Type B pancreatic cell (in vitro differentiated cells): ENCODE measurements around the gene ETV7. TPM values are rescaled to one million over a fixed set of nuclear protein-coding genes. Genes with fewer than 3 reads are reported as not detected.

Source experiments
- DNase-seq: peaks from one replicate; pipeline ENCODE4 v3.0.0; 2021; ENCODE audit warnings: mixed read lengths; ENCODE audit not compliant: unreplicated experiment; ENCODE audit errors: extremely low spot score
- H3K27ac Mint-ChIP-seq: 2 replicates; pipeline ENCODE4 v1.8.0; 2021; ENCODE audit warnings: mild to moderate bottlenecking, mixed read lengths
- H3K27me3 Mint-ChIP-seq: 2 replicates; pipeline ENCODE4 v1.8.0; 2021; ENCODE audit warnings: mixed read lengths
- H3K36me3 Mint-ChIP-seq: 2 replicates; pipeline ENCODE4 v1.8.0; 2021; ENCODE audit warnings: mixed read lengths
- H3K4me1 Mint-ChIP-seq: one replicate; pipeline ENCODE4 v1.8.0; 2021; ENCODE audit warnings: mixed read lengths; ENCODE audit not compliant: unreplicated experiment
- H3K4me3 Mint-ChIP-seq: 2 replicates; pipeline ENCODE4 v1.8.0; 2021; ENCODE audit warnings: mild to moderate bottlenecking, mixed read lengths
- H3K9me3 Mint-ChIP-seq: 2 replicates; pipeline ENCODE4 v1.8.0; 2021; ENCODE audit warnings: mixed read lengths
- CTCF ChIP-seq: fragments of 200-600 bp; sonication (generic); conservative IDR thresholded peaks from 2 replicates; pipeline ENCODE4 v1.5.0; 2021; ENCODE audit warnings: antibody characterized with exemption, mild to moderate bottlenecking
- total RNA-seq: library from RNA; stranded (reverse); gene quantifications from 2 replicates; pipeline ENCODE4 v1.2.1, GENCODE V29; 2021; ENCODE audit warnings: low replicate concordance

The ETV7 gene
- total RNA-seq, 1 donor from 2014 or later: 1.7 TPM

DNA sequence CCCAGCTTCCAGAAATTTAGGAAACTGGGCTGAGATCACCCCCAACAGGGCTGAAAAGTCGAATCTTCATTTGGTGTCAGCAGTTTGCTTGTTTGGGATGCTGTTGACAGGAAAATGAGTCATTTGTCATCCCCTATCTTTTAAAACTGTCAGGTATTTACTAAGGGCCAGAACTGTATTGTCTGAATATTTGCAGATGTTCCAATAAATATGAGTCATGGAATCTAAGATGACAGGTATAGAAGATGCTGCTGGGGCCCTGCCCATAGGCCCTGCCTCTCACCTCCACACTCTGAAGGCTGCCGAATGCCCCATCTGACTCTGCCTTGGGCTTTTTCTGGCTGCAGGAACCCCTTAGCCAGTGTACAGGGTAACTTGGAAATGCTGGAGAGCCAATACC, 3.9 kb downstream of the ETV7 start:
- DNase-seq: no peak
- no peak for TF ChIP-seq CTCF

GRCh38 chr6:36382976-36383375, 4.5 kb downstream of the ETV7 start:
- Mint-ChIP-seq H3K4me3 (no peak overlapping the region), H3K27me3 (peaks cover 39% of the 10 kb centered on the region), H3K36me3 (no peaks in the 10 kb centered on the region), H3K4me1 (peaks cover 19% of the 10 kb centered on the region), H3K9me3 (no peaks in the 10 kb centered on the region), H3K27ac (no peak overlapping the region)
- no peak for TF ChIP-seq CTCF
- DNase-seq: no peak

More for the DNA sequence above, 3.9 kb downstream of the ETV7 start:
- Mint-ChIP-seq H3K27ac (no peak overlapping the region), H3K9me3 (no peaks in the 10 kb centered on the region), H3K27me3 (peaks cover 45% of the 10 kb centered on the region), H3K4me1 (peaks cover 18% of the 10 kb centered on the region), H3K36me3 (no peaks in the 10 kb centered on the region), H3K4me3 (no peak overlapping the region)

DNA sequence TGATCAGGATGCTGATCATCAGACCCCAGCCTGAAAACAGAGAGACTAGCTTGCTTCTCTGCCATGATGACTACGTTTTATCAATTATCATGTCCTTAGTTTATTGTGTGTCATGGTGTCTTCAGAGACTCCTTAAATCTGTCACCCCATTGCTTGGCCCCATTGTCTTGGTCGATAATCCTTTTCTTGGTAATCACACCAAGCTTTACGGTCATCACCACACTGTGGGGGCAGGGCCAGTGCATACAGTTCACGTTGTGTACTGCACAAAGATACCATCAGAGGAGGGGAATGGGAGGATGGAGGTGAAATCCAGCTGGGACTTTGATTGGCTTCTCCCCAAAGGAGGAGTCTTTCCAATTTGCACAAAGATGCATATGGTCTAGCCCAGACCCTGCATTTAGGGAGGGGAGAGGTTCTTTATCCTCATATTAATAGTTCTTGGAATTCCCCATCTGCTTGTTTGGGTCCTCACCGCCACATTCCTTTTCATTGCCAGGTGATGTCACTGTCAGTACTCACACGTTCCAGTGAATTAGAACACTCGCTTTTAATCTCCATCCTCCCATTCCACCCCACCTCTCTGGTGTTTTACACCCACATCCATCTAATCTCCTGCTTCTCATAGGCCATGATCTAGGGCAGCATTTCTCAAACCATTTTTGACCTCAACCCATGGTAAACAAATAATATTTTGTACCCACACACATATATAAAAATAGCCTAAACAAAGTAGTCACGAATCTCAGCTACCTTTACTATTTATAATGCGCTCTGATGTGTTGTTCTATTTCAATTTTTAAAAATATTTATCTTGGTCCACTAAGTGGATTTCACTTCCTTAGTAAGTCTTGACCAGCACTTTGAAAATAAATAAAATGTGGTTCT, 5.7 kb downstream of the ETV7 start:
- no peaks in the 10 kb centered on the region for H3K9me3 Mint-ChIP-seq
- H3K4me3 Mint-ChIP-seq: no peak overlapping the region
- no peak for TF ChIP-seq CTCF
- no peak overlapping the region for H3K27ac Mint-ChIP-seq
- peaks cover 29% of the 10 kb centered on the region for H3K27me3 Mint-ChIP-seq
- H3K36me3 Mint-ChIP-seq: no peaks in the 10 kb centered on the region
- DNase-seq: no peak
- peaks cover 20% of the 10 kb centered on the region for H3K4me1 Mint-ChIP-seq

DNA sequence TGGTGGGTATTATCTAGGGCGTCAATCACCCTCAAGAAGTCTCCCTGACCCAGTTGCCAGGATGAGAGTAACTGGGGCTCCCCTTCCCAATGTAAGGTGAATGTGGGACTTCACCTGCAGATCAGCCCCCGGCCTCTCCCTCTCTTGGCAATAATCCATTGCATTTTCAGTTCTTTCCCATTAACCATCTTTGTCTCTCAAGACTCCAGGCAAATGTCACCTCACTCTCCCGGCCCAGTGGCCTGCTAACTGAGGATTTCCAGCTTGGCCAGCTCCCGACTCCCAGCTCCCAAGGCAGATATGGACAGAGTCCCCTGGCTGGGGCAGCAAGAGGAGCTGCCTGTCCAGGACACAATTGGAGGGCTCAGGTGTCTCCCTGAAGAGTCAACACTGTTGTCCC, 7.3 kb downstream of the ETV7 start:
- H3K4me3 Mint-ChIP-seq: no peak overlapping the region

GRCh38 chr6:36378936-36379335, 8.5 kb downstream of the ETV7 start:
- Mint-ChIP-seq H3K36me3 (no peaks in the 10 kb centered on the region), H3K4me1 (peaks cover 7% of the 10 kb centered on the region), H3K9me3 (no peaks in the 10 kb centered on the region), H3K27me3 (peaks cover 18% of the 10 kb centered on the region), H3K4me3 (no peak overlapping the region), H3K27ac (no peak overlapping the region)
- TF ChIP-seq CTCF: no peak
- no peak for DNase-seq

More for the DNA sequence above, 7.3 kb downstream of the ETV7 start:
- no peaks in the 10 kb centered on the region for H3K9me3 Mint-ChIP-seq
- peaks cover 17% of the 10 kb centered on the region for H3K27me3 Mint-ChIP-seq
- DNase-seq: no peak
- no peak overlapping the region for H3K27ac Mint-ChIP-seq
- no peaks in the 10 kb centered on the region for H3K36me3 Mint-ChIP-seq
- peaks cover 7% of the 10 kb centered on the region for H3K4me1 Mint-ChIP-seq
- TF ChIP-seq CTCF: no peak
